Natural killer cell (primary cell): ENCODE results near the gene PSRC1. TPM values are rescaled to one million over a fixed set of nuclear protein-coding genes. Genes with fewer than 3 reads are reported as not detected.

Experiments
- ATAC-seq, 3 donors: fragments of 150-1000 bp in 2 of 3; fragments of 200-7000 bp in 1 of 3; cut with Tn5 transposase; 1 replicate in 1 of 3; 2 replicates in 2 of 3; pipeline ENCODE4 v1.10.0; 2021; ENCODE audit warnings: mild to moderate bottlenecking in 2 of 3, moderate library complexity in 2 of 3
- DNase-seq, 2 donors: peaks; one replicate each; pipeline versions ENCODE4 v3.0.0 to v3.0.0-alpha.2; 2013 to 2021; ENCODE audit warnings: mixed read lengths in 1 of 2
- H3K27ac ChIP-seq: one replicate; pipeline ENCODE4 v1.5.1; 2013; ENCODE audit warnings: mild to moderate bottlenecking, low read length
- H3K27me3 ChIP-seq: one replicate; pipeline ENCODE4 v1.6.1; 2013; ENCODE audit warnings: low read length; ENCODE audit not compliant: control insufficient read depth, insufficient read depth
- H3K36me3 ChIP-seq: one replicate; pipeline ENCODE4 v1.6.1; 2013; ENCODE audit warnings: low read length; ENCODE audit not compliant: control insufficient read depth, insufficient read depth
- H3K4me1 ChIP-seq: one replicate; pipeline ENCODE4 v1.6.1; 2013; ENCODE audit warnings: low read length; ENCODE audit not compliant: control insufficient read depth, insufficient read depth
- H3K4me3 ChIP-seq: one replicate; pipeline ENCODE4 v1.5.1; 2013; ENCODE audit warnings: low read length
- H3K9me3 ChIP-seq: one replicate; pipeline ENCODE4 v1.6.1; 2013; ENCODE audit warnings: low read length; ENCODE audit not compliant: control insufficient read depth, insufficient read depth
- H3K27ac Mint-ChIP-seq, 2 donors: one replicate each; pipeline ENCODE4 v1.8.0; 2022; ENCODE audit warnings: mild to moderate bottlenecking in 2 of 2, mixed read lengths in 2 of 2, moderate library complexity in 1 of 2
- H3K27me3 Mint-ChIP-seq, 2 donors: one replicate each; pipeline ENCODE4 v1.8.0; 2022; ENCODE audit warnings: low read depth in 2 of 2, mixed read lengths in 2 of 2
- H3K36me3 Mint-ChIP-seq: one replicate; pipeline ENCODE4 v1.8.0; 2022; ENCODE audit warnings: mixed read lengths
- H3K4me1 Mint-ChIP-seq, 2 donors: one replicate each; pipeline ENCODE4 v1.8.0; 2022; ENCODE audit warnings: mixed read lengths in 2 of 2
- H3K4me3 Mint-ChIP-seq: one replicate; pipeline ENCODE4 v1.8.0; 2022; ENCODE audit warnings: mild to moderate bottlenecking, moderate library complexity, mixed read lengths
- H3K9me3 Mint-ChIP-seq, 2 donors: one replicate each; pipeline ENCODE4 v1.8.0; 2022; ENCODE audit warnings: mixed read lengths in 2 of 2
- CTCF ChIP-seq: fragments of 200-600 bp; IDR thresholded peaks from one replicate; pipeline ENCODE4 v1.8.0; 2022; ENCODE audit warnings: antibody characterized with exemption
- WGBS: methylation state at CpG from one replicate; pipeline ENCODE4 v1.1.7; 2013; ENCODE audit warnings: missing lambda C conversion rate; ENCODE audit not compliant: insufficient coverage; 5-methylcytosine and 5-hydroxymethylcytosine counted together
- intact Hi-C: fragments of 100-400 bp; cut with micrococcal nuclease; formaldehyde crosslinking; loops from one replicate; pipeline ENCODE4 v1.14.2; 2022
- total RNA-seq, 4 donors: library from RNA; stranded (reverse); fragments of 120-200 nt in 1 of 4; gene quantifications; one replicate each; pipeline versions ENCODE4 v1.2.3 to v1.2.4, GENCODE V29; 2013 to 2022

PSRC1 gene
- total RNA-seq, 3 donors from 2014 or later (not counting 1 experiment from before 2014, with no cell fraction given) = 1.1 to 2.4 (median 1.9) TPM

DNA sequence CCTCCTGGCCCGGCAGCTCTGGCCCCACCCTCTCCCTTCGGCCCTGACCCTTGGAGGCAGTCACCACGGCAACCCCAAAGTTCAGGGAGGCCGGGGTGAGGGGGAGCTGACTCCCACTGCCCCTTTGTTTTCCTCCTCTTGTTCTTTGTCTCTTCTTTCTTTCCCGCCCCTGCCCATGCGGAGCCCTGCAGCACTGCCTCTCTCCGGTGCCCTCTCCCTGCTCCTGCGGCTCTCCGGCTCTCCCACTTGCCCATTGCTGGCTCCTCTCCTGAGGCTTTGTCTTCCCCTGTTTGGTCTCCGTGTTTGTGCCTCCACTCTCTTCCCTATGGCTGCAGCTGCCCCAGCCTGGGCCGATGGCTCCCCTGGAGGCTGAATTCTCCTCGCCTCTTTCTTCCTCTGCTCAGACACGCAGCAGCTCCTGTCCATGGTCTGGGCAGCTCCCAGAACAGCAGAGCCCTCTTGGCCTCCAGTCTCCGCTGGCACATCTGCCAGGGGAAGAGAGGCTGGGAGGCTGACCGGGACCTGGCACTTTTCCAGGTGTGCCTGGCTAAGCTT, 27.8 kb downstream of the PSRC1 start:
- TF ChIP-seq CTCF = no peak
- Mint-ChIP-seq H3K4me3 (no peak overlapping the region), H3K27ac (no peak overlapping the region), H3K27me3 (no peaks in the 10 kb centered on the region), H3K36me3 (no peaks in the 10 kb centered on the region), H3K4me1 (peaks cover 0 to 47% of the 10 kb centered on the region in 2 donors), H3K9me3 (no peaks in the 10 kb centered on the region)
- Histone ChIP-seq H3K4me1 (peaks cover 17% of the 10 kb centered on the region), H3K27me3 (peaks cover 5% of the 10 kb centered on the region), H3K36me3 (no peaks in the 10 kb centered on the region), H3K27ac (no peak overlapping the region), H3K9me3 (no peaks in the 10 kb centered on the region), H3K4me3 (no peak overlapping the region)
- intact Hi-C loops = no loop called here
- DNase-seq (no peak), ATAC-seq (no peak)
- WGBS = 85% methylated on average over 15 of the region's 15 CpGs

DNA sequence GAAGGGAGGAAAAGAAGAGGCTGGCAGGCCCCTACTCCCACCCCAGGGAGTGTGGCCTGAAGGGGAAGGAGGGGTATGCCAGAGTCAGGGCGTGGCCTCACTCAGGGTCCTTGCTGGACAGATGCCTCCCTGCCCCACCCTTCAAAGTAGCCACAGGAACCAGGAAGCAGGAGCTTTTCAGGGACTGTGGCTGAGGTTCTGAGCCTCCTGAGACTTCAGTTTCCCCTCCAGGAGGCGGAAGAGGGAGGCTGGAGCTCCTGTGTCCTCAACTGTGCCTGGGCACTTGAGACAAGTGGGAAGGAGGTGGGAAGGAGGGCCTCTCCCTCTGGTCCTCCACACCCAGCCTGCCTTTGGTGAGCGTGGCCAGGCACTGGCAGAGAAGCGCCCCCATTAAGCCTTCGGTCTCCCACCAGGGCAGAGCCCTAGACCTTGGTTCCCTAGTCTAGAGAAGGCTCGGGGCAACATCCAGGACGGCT, 28.3 kb downstream of the PSRC1 start:
- Histone ChIP-seq H3K4me3 (no peak overlapping the region), H3K9me3 (no peaks in the 10 kb centered on the region), H3K4me1 (peaks cover 20% of the 10 kb centered on the region), H3K36me3 (no peaks in the 10 kb centered on the region), H3K27ac (no peak overlapping the region), H3K27me3 (peaks cover 6% of the 10 kb centered on the region)
- intact Hi-C loops = no loop called here
- H3K4me3 Mint-ChIP-seq = no peak overlapping the region
- peaks cover 0 to 48% of the 10 kb centered on the region in 2 donors for H3K4me1 Mint-ChIP-seq
- no peaks in the 10 kb centered on the region for H3K9me3 Mint-ChIP-seq
- no peak overlapping the region for H3K27ac Mint-ChIP-seq
- no peak for TF ChIP-seq CTCF
- ATAC-seq (no peak), DNase-seq (no peak)
- no peaks in the 10 kb centered on the region for H3K27me3 Mint-ChIP-seq
- H3K36me3 Mint-ChIP-seq = no peaks in the 10 kb centered on the region
- 91% methylated on average over 7 of the region's 7 CpGs for WGBS

DNA sequence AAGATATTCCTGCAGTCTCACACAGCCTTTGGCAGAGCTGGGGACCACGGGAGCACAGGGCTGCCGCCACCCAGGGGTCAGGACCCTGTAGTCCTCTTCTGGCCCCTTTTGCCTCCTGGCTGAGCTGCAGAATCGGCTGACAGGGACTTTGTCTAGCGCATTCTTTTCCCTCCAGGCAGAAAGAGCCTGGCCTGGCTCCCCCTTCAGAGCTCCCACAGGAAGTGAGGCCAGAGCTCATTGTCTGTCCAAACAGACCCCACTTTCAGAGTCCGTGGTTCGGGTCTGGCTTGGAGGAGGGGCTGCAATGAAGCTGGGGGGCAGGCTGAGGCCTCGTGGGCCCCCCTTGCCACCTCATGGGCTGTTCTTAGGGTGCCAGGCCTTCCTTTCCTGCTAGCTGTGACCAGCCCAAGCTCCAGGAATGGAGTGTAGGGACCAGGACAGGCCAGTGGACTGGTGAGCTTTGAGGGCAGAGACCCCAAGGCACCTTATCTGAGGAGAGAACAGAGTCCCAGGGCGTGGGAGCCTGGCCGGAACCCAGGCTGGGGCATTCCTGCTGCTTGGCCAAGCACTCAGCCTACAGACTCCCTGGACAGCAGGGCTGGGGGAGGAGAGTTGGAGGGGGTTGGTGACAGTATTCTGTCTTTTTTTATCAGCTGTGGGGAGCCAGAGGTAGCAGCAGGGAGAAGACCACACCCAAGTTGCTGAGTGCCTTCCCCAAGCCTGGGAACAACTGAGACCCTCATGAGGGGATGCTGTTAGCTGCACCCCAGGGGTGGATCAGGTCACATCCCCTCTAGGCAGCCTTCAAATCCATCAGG, 28.9 kb downstream of the PSRC1 start:
- Histone ChIP-seq H3K4me1 (peaks cover 23% of the 10 kb centered on the region), H3K27me3 (peaks cover 6% of the 10 kb centered on the region), H3K4me3 (no peak overlapping the region), H3K9me3 (no peaks in the 10 kb centered on the region), H3K27ac (no peak overlapping the region), H3K36me3 (no peaks in the 10 kb centered on the region)
- no peak for DNase-seq
- WGBS = 77% methylated on average over 9 of the region's 9 CpGs
- TF ChIP-seq CTCF = no peak
- no peaks in the 10 kb centered on the region for H3K27me3 Mint-ChIP-seq
- no peaks in the 10 kb centered on the region for H3K9me3 Mint-ChIP-seq
- no peak overlapping the region for H3K4me3 Mint-ChIP-seq
- H3K36me3 Mint-ChIP-seq = no peaks in the 10 kb centered on the region
- peaks cover 0 to 52% of the 10 kb centered on the region in 2 donors for H3K4me1 Mint-ChIP-seq
- intact Hi-C loops = no loop called here
- no peak overlapping the region for H3K27ac Mint-ChIP-seq
- ATAC-seq = no peak
